LoVo (cell line): ENCODE results near the gene KDM5A.

ENCODE experiments used
- DNase-seq: peaks from one replicate; pipeline ENCODE4 v3.0.0-alpha.2; 2016; ENCODE audit warnings: low spot score

Gene KDM5A

GRCh38 chr12:272942-273341, 116.2 kb downstream of the KDM5A start:
- DNase-seq, result no peak

- no peak for DNase-seq
Measured at GRCh38 chr12:271161-271560, 118.0 kb downstream of the KDM5A start.

- no peak for DNase-seq
Measured at GRCh38 chr12:269191-269590, 119.9 kb downstream of the KDM5A start.

- DNase-seq, result no peak
Measured at GRCh38 chr12:268483-268840, 120.7 kb downstream of the KDM5A start.

DNA sequence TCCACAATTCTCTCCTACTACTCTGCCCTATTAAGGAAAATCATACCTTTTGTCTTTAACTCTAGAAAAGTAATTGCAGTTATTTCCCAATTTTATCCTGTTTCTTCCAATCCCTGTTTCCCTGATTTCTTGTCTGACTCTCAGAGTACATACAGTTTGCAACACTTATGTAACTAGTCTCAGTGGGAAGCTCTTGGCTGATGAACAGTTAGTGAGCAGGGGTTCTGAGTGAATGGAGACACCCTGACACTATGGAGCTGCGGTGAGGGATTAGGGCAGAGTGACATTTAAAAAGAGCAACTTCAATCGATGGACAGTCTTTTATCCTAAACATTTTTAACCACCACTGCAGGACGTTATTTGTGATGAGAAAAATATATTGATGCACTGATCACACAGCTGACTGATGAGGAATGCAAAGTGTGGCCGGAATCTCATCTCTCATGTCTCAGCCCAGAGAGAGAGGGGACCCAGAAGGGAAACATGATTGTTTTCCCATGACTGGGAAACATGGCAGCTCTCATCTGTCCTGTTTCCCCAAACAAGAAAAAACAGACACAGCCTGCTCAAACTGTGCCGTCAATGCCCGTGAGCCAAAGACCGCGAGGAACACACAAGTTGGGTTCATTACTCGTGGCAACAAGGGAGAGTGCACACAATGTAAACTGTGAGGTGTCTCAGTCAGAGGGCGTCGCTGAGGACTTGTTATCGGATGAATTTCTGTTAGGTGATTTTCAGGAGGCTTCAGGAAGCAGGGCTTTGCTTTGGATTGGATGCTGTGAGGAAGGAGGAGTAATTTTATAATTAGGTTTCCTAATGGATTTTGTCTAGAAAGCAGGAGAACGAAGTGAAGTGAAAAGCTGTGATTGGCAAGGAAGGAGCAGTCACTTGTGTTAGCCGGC, 121.3 kb downstream of the KDM5A start:
- DNase-seq, result no peak

GRCh38 chr12:265096-265495, 124.0 kb downstream of the KDM5A start:
- no peak for DNase-seq

- no peak for DNase-seq
Measured at GRCh38 chr12:264269-264668, 124.9 kb downstream of the KDM5A start.

- no peak for DNase-seq
Measured at GRCh38 chr12:263574-263973, 125.5 kb downstream of the KDM5A start.

GRCh38 chr12:262817-263216, 126.3 kb downstream of the KDM5A start, which contains the start of gene SLC6A13:
SLC6A13 (minus strand) TSS chr12:262836; CDS start chr12:260052, 2,784 bp downstream.
- no peak for DNase-seq

GRCh38 chr12:262113-262512, 127.0 kb downstream of the KDM5A start:
- no peak for DNase-seq

DNA sequence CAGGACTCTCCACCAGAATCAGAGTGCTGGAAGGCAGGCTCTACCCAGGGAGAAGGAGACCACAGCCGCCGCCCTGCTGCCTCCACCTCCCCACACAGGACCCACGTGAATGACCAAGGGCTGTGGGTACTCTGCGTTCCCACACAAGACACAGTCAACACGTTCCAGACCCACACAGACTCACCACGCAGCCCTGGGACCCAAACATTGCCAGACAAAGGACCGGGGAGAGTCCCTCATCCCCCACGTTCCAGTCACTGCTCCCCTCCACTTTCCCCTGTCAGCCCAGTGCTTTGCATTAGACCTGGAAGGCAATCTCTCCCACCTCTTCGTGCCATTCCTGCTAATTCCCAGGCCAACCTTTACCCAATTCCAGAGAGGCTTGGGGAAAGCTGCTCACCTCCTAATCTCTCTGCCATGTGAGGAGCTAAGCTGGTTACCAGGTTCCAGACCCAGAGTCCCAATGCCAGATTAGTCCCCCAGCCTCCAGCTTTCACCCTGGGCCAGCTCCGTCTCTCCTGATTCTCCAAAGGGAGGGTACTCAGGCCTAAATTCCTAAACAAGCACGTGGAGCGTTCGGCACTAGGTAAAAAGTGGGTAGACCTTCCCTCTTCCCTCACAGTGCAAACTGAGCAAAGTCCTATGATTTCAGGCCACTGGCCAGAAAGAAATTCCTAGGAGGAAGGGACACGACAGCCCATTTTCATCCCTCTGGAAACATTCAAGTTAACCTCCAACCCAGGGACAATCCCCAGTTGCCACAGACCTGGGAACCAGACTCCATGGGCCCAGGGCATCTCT, 131.4 kb downstream of the KDM5A start:
- DNase-seq, result no peak

DNA sequence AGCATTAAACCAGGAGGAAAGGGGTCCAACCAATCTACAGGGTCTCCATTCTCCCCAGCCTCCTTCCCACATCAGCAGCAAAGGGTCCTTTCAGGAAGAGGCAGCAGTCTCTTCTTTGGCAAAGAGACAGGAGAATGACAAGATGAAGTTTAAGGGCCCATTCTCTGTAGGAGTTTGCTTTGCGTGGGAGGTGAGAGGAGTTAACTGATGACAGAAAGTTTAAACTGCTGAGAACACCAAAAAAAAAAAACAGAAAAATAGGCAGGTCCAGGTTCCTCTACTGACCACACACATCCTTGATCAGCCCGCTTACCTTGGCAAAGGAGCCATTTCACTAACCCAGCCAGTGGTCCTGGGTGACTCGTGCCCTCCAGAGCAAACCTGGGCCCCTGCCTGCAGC, 132.2 kb downstream of the KDM5A start:
- no peak for DNase-seq

GRCh38 chr12:256225-256624, 132.9 kb downstream of the KDM5A start:
- DNase-seq, result no peak

DNA sequence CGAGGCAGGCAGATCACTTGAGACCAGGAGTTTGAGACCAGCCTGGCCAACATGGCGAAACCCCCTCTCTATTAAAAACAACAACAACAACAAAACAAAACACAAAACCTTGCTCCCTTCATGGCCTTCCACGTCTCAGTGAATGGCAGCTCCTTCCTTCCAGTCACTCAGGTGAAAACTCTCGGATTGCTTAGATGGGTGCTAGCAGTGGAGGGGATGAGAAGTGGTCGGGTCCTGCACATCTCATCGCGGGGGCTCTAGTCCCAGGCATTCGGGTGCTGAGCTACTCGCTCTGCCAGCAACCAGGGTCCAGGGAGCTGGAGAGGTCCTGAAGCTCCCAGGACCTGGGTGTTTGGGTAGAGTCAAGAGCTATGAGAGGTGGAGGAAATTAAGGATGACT, 134.2 kb downstream of the KDM5A start:
- no peak for DNase-seq

- no peak for DNase-seq
Measured at GRCh38 chr12:254039-254438, 135.1 kb downstream of the KDM5A start.

GRCh38 chr12:253116-253831, 135.8 kb downstream of the KDM5A start:
- DNase-seq, result no peak

DNA sequence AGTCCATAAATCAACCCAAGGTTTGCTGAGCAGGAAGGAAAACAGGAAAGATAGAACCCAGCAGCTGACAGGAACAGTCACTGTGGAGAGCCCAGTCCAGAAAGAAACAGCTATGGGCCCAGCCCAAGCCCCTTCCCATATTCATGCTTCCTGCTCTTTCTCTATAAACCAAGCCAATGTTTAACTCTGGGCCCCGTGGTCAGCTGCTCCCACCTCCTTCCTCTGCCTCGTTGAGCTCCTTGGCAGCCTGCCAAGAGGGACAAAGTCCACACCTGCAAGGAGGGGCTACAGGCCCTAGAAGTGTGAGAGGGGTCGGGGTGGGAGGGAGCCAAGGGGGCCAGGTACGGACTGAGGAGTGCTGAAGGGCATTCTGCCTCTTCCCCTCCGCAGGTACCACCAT, 136.5 kb downstream of the KDM5A start:
- no peak for DNase-seq

- DNase-seq, result no peak
Measured at GRCh38 chr12:247271-247670, 141.8 kb downstream of the KDM5A start.

DNA sequence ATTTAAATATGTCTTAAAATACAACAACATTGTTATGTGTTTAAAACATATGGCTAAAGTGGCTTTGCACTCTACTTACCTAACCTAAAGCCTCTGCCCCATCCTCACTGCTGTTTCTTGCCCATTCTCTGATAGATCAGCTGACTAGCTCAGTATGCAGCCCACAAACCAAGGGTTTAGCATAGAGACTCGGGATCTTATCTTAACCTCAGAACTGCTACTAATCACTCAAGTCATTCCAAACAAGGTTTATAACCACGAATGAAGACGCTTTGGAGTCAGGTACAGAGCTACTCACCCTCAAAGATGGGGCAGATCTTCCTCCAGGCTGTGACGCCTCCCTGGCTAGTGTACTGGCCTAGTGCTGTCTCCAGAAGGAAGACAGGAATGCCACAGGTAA, 145.7 kb downstream of the KDM5A start:
- DNase-seq, result no peak

DNA sequence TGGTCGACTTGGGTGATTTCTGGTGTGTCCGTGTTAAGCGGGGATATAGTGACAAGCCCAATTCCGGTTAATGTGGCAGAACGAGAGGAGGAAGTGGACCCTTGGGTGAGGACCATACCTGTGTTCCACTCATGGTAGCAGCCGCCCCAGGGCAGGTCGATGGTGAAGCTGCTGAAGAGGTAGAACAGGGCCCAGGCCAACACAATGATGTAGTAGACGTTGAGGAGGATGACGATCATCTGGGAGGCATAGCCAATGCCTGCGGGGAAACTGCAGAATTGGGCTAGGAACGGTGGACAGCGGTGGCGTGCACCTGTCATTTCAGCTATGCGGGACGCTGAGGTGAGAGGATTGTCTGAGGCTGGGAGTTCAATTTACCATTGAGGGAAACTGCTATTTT, 146.6 kb downstream of the KDM5A start:
- DNase-seq, result no peak

GRCh38 chr12:241266-241665, 147.9 kb downstream of the KDM5A start:
- no peak for DNase-seq

- DNase-seq, result no peak
Measured at GRCh38 chr12:240566-240965, 148.6 kb downstream of the KDM5A start.
